Stomach (tissue), 9 donors: ENCODE measurements around the gene TMTC2. TPM values are rescaled to one million over a fixed set of nuclear protein-coding genes. Genes with fewer than 3 reads are reported as not detected.

ENCODE experiments used
- DNase-seq, 2 donors: peaks; one replicate each; pipeline versions ENCODE4 v3.0.0 to v3.0.0-alpha.2; 2013 to 2019
- H3K27ac ChIP-seq, 5 donors: fragments of 200-600 bp in 4 of 5; sonication (generic) in 4 of 5; one replicate each; pipeline ENCODE4 v1.5.1; 2013 to 2019; ENCODE audit warnings: mild to moderate bottlenecking in 1 of 5, moderate library complexity in 1 of 5
- H3K27me3 ChIP-seq, 3 donors: fragments of 200-600 bp; sonication (generic); one replicate each; pipeline ENCODE4 v1.5.1; 2017 to 2019; ENCODE audit warnings: mixed run types in 1 of 3
- H3K36me3 ChIP-seq, 4 donors: fragments of 200-600 bp; sonication (generic); 1 replicate in 3 of 4; 2 replicates in 1 of 4; pipeline ENCODE4 v1.5.1; 2016 to 2019
- H3K4me1 ChIP-seq, 4 donors: fragments of 200-600 bp; sonication (generic); one replicate each; pipeline ENCODE4 v1.5.1; 2016 to 2019
- H3K4me3 ChIP-seq, 4 donors: fragments of 200-600 bp; sonication (generic) in 3 of 4; one replicate each; pipeline ENCODE4 v1.5.1; 2016 to 2019; ENCODE audit warnings: mild to moderate bottlenecking in 1 of 4
- H3K9me3 ChIP-seq, 4 donors: fragments of 200-600 bp; sonication (generic); one replicate each; pipeline ENCODE4 v1.5.1; 2016 to 2019
- EP300 ChIP-seq: sonication (generic); formaldehyde crosslinking; IDR thresholded peaks from one replicate; pipeline ENCODE4 v1.6.1; 2017; ENCODE audit warnings: antibody characterized with exemption
- POLR2A ChIP-seq, 4 donors: fragments of 450-650 bp; IDR thresholded peaks; one replicate each; pipeline ENCODE4 v1.6.1; 2016; ENCODE audit warnings: antibody characterized with exemption in 4 of 4, control low read depth in 2 of 4, mild to moderate bottlenecking in 1 of 4, moderate library complexity in 1 of 4
- POLR2AphosphoS5 ChIP-seq, 3 donors: sonication (generic); formaldehyde crosslinking; IDR thresholded peaks; one replicate each; pipeline ENCODE4 v1.6.1; 2016; ENCODE audit warnings: antibody characterized with exemption in 3 of 3
- WGBS, 5 donors: extraction: QIAGEN DNeasy Blood & Tissue Kit in 3 of 5; methylation state at CpG; one replicate each; pipeline versions ENCODE4 v1.1.5 to v1.1.7; 2013 to 2018; 5-methylcytosine and 5-hydroxymethylcytosine counted together
- intact Hi-C: fragments of 100-400 bp; cut with DNase I; formaldehyde crosslinking; loops from one replicate; pipeline ENCODE4 v1.15.1; 2023; ENCODE audit warnings: low total_unique reads
- polyA plus RNA-seq, 3 donors: library from polyadenylated mRNA; stranded (reverse); fragments of 200-250 nt; gene quantifications; one replicate each; pipeline ENCODE4 v1.2.3, GENCODE V29; 2013
- total RNA-seq, 5 donors: library from RNA; depleted of rRNA; stranded (reverse); fragments of >200 nt; gene quantifications; one replicate each; pipeline versions ENCODE4 v1.1.0 to v1.2.3, GENCODE V29; 2014 to 2016
- TF ChIP-seq, protein P1 (sequence below), 7 experiments: fragments of 450-650 bp in 4 of 7; fragments of 200-600 bp in 3 of 7; sonication (generic) in 3 of 7; IDR thresholded peaks; one replicate each; pipeline ENCODE4 v1.5.1; 2016 to 2019; ENCODE audit warnings: antibody characterized with exemption in 7 of 7, control low read depth in 2 of 7, mild to moderate bottlenecking in 1 of 7
- donor health status: healthy with polysubstance abuse.
- donor health status: Bipolar disorder and iron deficiency.
- donor health status: healthy.

TMTC2 gene
- total and polyA plus RNA-seq, 8 donors = 6.1 to 60.0 (median 27.5) TPM

DNA sequence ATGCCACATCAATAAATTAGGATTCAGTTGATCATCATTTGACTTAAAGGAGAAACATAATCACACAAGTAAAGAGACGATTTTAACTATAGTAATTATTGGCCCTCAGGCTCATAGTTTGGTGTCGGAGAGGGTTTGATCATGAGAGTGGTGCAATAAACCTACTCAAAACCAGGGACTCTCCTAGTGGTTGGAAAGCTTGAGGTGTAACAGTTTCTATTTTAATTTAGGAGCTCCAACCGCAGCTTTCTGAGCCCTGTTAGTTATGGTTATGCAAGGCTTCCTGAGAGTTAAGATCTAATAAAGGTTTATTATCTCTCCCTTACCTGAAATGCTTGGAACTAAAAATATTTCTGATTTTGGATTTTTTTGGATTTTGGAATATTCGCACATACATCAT lies 36.4 kb downstream of the TMTC2 start:
- Histone ChIP-seq H3K36me3 (no peaks in the 10 kb centered on the region), H3K4me1 (no peaks in the 10 kb centered on the region), H3K4me3 (no peak overlapping the region), H3K27ac (no peak overlapping the region), H3K27me3 (no peaks in the 10 kb centered on the region), H3K9me3 (no peaks in the 10 kb centered on the region)
- TF ChIP-seq POLR2A (IDR thresholded peaks at IDR 0.05) (no peak), EP300 (no peak), POLR2AphosphoS5 (IDR thresholded peaks at IDR 0.05) (no peak)
- TF ChIP-seq, protein P1, sequence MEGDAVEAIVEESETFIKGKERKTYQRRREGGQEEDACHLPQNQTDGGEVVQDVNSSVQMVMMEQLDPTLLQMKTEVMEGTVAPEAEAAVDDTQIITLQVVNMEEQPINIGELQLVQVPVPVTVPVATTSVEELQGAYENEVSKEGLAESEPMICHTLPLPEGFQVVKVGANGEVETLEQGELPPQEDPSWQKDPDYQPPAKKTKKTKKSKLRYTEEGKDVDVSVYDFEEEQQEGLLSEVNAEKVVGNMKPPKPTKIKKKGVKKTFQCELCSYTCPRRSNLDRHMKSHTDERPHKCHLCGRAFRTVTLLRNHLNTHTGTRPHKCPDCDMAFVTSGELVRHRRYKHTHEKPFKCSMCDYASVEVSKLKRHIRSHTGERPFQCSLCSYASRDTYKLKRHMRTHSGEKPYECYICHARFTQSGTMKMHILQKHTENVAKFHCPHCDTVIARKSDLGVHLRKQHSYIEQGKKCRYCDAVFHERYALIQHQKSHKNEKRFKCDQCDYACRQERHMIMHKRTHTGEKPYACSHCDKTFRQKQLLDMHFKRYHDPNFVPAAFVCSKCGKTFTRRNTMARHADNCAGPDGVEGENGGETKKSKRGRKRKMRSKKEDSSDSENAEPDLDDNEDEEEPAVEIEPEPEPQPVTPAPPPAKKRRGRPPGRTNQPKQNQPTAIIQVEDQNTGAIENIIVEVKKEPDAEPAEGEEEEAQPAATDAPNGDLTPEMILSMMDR (IDR thresholded peaks at IDR 0.05) = no peak
- no peak for DNase-seq
- intact Hi-C loops = no loop called here
- WGBS, 5 donors = 86 to 96% (median 92%) methylated on average over 4 of the region's 4 CpGs

DNA sequence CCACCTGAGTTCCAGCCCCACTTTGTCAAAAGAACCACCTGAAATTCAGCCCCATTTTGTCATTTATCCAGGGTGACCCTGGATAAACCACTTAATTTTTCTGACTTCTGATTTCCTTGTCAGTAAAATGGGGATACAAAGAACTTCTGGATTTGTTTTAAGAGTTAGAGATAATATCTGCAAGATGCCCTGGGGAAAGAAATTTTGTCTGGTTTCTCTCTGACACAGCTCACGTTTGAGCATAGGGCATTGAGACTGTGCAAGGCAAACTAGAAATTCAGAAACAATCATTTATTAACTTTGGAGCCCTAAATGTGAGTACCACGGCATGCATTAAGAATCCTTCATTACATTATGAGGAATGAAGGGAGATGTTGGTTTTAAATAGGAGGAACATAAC lies 37.2 kb downstream of the TMTC2 start:
- Histone ChIP-seq H3K4me1 (no peaks in the 10 kb centered on the region), H3K4me3 (no peak overlapping the region), H3K36me3 (peaks cover 4 to 7% (median 5%) of the 10 kb centered on the region in 4 donors), H3K27me3 (no peaks in the 10 kb centered on the region), H3K9me3 (peaks cover 0 to 4% (median 0%) of the 10 kb centered on the region in 4 donors), H3K27ac (no peak overlapping the region)
- no peak for DNase-seq
- 75 to 93% (median 86%) methylated on average over 2 of the region's 2 CpGs for WGBS, 5 donors
- intact Hi-C loops = no loop called here
- TF ChIP-seq POLR2AphosphoS5 (IDR thresholded peaks at IDR 0.05) (no peak), EP300 (no peak), POLR2A (IDR thresholded peaks at IDR 0.05) (no peak)
- TF ChIP-seq, protein P1 (IDR thresholded peaks at IDR 0.05) = no peak

DNA sequence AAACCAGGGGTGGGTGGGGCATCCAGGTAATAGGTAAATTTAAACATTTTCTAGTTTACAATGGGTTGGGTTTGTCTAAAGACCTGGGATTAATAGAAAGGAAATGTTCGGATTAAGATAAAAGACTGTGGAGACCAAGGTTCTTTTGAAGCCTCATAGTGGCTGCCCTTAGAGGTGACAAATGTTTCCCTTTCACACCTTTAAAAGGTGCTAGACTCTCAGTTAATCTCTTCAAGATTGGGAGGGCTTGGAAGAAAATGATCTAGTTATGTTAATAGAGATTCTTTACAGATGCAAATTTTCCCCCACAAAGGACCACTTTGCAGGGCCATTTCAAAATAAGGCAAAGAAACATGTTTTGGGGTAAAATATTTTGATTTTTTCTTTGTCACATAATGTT lies 39.0 kb downstream of the TMTC2 start:
- Histone ChIP-seq H3K4me3 (no peak overlapping the region), H3K9me3 (peaks cover 0 to 5% (median 0%) of the 10 kb centered on the region in 4 donors), H3K27me3 (no peaks in the 10 kb centered on the region), H3K36me3 (peaks cover 5 to 10% (median 7%) of the 10 kb centered on the region in 4 donors), H3K27ac (no peak overlapping the region), H3K4me1 (no peaks in the 10 kb centered on the region)
- TF ChIP-seq, protein P1 (IDR thresholded peaks at IDR 0.05) = no peak
- no peak for TF ChIP-seq EP300
- no peak for DNase-seq
- 75 to 85% (median 83%) methylated on average over 1 of the region's 1 CpG for WGBS, 5 donors
- intact Hi-C loops = no loop called here

DNA sequence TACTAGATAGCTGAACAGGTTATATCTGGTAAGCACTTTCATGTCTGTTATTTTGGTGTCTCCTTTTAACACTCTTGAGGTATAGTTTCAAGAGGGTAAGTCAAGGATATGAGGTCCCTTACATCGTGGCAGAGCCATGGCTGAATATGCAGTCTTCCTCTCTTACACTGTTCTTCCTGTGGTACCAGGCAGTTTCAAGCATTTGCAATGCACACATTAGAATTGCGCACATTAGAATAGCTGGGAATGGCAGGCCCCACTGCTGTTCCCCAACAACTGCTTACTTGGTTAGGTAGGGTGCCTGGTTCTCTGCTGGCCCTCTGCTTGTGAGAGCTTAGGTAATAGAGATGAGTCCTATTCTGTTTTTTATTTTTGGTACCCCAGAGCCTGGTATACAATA lies 41.2 kb downstream of the TMTC2 start:
- H3K36me3 ChIP-seq = peaks cover 5 to 10% (median 7%) of the 10 kb centered on the region in 4 donors

More for the DNA sequence above, 41.2 kb downstream of the TMTC2 start:
- 82 to 99% (median 90%) methylated on average over 2 of the region's 2 CpGs for WGBS, 5 donors
- Histone ChIP-seq H3K9me3 (peaks cover 0 to 5% (median 0%) of the 10 kb centered on the region in 4 donors), H3K27ac (no peak overlapping the region), H3K27me3 (no peaks in the 10 kb centered on the region), H3K4me3 (no peak overlapping the region), H3K4me1 (no peaks in the 10 kb centered on the region)
- no peak for DNase-seq
- TF ChIP-seq, protein P1 (IDR thresholded peaks at IDR 0.05) = no peak
- TF ChIP-seq POLR2A (IDR thresholded peaks at IDR 0.05) = no peak
- no peak for TF ChIP-seq EP300
- no peak for TF ChIP-seq POLR2AphosphoS5 (IDR thresholded peaks at IDR 0.05)
- intact Hi-C loops = no loop called here
